ENCODE data around the gene COL26A1.
"Not testable (repeated sequence)": the region's sequence is repeated elsewhere in the genome, so short reads cannot be mapped to it uniquely, and the experiment has no call there.

COL26A1 gene

DNA sequence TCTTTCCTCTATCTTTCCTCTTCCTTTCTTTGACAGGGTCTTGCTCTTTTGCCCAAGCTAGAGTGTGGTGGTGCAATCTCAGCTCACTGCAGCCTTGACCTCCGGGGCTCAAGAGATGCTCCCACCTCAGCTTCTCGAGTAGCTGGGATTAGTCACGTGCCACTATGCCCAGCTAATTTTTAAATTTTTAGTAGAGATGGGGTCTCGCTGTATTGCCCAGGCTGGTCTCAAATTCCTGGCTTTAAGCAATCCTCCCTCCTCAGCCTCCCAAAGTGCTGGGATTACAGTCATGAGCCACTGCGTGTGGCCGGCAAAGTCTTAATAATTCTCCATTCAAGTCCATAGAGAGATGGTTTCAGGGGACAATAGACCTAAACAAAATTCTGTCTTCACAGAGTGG, 40.2 kb downstream of the COL26A1 start:
- DNase-seq (ENCODE audit: low read depth), result no peak

- no peak for DNase-seq (ENCODE audit: low read depth)
Observed at GRCh38 chr7:101405474-101406067, 42.9 kb downstream of the COL26A1 start.

DNA sequence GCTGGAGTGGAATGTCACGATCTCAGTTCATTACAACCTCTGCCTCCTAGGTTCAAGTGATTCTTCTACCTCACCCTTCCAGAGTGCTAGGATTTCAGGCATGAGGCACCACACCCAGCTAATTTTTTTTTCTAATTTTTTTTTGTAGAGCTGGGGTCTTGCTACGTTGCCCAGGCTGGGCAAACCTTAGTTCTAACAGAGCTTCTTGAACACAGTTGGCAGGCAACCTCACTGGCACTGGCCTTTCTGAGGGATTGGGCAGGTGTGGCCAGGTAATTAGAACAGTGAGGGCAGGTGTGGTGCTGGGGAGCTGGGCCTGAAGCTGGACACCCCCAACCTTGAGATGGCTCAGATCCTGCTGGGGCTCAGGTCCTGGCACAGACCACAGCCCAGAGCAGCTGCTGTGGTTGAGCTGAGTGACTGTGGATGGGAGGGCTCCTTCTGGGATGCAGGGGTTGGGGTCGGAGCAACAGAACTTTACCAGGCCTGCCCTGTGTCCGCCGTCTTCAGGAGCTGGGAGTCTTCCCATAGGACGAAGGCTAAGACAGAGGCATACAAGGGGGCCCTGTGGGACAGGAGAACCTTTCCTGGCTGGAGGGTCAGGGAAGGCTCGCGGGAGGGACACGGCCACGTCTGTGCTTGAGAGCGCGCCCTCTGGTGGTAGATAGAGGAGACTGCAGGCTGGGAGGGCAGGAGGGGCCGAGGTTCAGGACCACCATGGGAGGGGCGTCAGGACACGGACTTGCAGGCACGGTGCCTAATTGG, 48.2 kb downstream of the COL26A1 start:
- no peak for DNase-seq (ENCODE audit: low read depth)

DNA sequence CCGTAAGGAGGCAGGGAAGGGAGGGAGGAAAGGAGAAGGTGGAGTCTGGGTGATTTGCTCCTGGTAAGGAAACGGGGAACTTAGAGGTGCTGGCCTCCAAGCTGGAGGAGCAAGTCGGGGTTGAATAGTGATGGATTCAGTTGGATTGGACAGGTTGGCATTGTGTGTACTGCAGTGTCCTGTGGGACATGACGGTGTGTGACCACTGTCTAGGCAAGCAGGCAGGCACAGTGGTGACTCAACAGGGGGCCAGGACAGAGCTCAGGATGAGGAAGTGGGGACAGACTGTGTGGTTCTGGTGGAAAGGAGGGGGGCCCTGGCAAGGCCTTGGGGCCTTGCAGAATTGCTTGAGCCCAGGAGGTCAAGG, 48.8 kb downstream of the COL26A1 start:
- DNase-seq (ENCODE audit: low read depth), result no peak

- no peak for DNase-seq (ENCODE audit: low read depth)
Observed at GRCh38 chr7:101412976-101413375, 50.3 kb downstream of the COL26A1 start.

DNA sequence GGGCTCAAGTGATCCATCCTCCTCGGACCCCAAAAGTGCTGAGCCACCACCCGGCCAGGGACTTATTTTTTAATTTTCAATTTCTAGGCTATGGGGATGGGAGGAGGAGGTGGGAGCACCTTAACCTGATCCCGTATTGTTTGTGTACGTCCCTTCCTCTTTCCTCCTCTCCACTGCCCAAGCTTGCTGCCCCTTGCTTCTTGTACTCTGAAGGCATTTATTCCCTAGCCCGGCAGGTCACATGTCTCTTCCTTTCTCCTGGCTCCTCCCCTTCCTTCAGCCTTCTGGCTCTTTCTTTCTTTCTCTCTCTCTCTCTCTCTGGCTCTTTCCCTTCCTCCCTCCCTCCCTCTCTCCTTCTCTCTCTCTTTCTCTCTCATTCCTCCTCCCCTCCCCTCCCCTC, 56.0 kb downstream of the COL26A1 start:
- DNase-seq (ENCODE audit: low read depth), result no peak

DNA sequence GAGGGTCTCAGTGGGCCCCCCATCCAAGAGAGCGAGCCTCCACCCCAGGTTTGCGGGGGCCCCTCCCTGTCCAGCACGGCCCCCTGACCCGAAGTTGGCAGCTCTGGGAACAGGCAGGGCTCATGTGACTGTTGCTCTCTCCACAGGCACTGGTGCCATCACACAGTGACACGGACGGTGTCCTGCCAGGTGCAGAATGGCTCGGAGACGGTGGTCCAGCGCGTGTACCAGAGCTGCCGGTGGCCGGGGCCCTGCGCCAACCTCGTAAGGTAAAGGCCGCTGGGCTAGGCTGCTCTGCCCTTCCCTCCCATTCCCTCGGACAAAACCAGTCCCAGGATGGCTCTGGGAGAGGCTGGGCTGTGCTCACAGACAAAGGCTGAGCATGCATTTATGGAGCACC, 57.2 kb downstream of the COL26A1 start:
- DNase-seq (ENCODE audit: low read depth), result no peak

- DNase-seq (ENCODE audit: low read depth), result no peak
Observed at GRCh38 chr7:101420436-101420835, 57.8 kb downstream of the COL26A1 start.

DNA sequence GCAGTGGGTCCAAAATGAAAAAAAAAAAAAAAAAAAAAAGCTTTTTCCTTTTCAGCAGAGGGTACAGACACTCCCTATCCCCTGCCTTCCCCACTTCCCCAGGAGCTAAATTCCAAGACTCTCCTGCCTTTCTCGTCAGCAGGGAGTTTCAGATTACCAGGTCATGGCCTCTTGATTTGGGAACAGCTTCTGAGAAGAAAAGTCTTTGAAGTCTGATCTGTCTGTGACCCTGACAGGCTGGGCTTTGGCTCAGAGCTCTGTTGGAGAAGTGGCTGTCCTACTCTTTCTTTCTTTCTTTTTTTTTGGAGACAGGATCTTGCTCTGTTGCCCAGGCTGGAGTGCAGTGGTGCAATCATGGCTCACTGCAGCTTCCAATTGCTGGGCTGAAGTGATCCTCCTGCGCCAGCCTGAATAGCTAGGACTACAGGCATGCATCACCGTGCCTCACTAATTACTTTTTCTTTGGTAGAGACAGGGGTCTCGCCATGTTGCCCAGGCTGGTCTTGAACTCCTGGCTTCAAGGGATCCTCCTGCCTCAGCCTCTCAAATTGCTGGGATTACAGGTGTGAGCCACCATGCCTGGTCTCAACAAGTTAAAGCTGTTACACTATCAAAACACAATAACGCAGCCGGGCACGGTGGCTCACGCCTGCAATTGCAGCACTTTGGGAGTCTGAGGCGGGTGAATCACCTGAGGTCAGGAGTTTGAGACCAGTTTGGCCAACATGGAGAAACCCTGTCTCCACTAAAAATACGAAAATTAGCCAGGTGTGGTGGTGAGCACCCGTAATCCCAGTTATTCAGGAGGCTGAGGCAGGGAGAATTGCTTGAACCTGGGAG, 59.9 kb downstream of the COL26A1 start:
- DNase-seq (ENCODE audit: low read depth), result no peak

GRCh38 chr7:101426303-101427011, 63.8 kb downstream of the COL26A1 start:
- DNase-seq (ENCODE audit: low read depth), result no peak

- DNase-seq (ENCODE audit: low read depth), result no peak
Observed at GRCh38 chr7:101428093-101428866, 65.6 kb downstream of the COL26A1 start.

DNA sequence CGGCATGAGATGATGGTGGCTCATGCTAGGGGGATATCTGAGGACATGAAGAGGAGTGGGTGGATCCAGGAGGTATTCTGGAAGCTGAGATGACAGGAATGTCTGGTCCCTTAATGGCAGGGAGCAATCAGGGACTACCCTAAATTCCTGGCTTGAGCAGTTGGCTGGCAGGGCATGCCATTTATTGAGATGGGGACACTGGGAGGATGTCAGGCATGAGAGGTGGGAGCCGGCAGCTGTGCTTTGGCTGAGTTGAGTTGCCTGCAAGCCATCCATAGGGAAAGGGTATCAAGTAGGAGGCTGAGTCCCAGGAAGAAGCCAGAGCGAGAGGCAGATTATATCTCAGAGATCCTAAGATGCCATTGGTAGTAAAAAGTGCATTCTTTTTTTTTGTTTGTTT, 69.6 kb downstream of the COL26A1 start:
- DNase-seq (ENCODE audit: low read depth), result no peak

DNA sequence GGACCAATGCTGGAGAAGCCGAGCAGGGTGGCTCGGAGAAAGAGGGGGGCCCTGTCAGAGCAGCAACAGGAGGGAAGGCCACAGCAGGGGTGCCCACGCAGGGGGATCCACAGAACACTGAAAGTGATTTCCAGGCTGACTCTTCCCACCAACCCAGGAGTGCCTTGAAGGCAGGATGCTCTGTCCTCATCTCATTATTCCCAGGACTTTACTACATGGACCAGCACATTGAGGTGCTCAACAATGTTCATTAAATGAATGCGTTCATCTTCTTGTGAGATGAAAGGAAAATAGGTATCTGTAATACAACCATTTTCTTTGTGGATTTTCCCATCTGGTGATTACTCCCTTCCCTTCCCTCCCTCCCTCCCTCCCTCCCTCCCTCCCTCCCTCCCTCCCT, 71.0 kb downstream of the COL26A1 start:
- no peak for DNase-seq (ENCODE audit: low read depth)

DNA sequence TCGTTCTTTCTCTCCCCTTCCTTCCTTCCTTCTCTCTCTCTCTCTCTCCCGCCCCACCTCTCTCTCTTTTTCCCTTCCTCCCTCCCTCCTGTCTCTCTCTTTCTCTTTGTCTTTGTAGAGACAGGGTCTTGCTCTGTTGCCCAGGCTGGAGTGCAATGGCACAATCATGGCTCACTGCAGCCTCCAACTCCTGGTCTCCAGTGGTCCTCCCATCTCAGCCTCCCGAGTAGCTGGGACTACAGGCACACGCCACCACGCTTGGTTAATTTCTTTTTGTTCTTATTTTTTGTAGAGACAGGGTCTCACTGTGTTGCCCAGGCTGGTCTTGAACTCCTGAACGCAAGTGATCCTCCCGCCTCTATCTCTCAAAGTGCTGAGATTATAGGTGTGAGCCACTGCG, 71.5 kb downstream of the COL26A1 start:
- DNase-seq (ENCODE audit: low read depth), result not testable (repeated sequence)

DNA sequence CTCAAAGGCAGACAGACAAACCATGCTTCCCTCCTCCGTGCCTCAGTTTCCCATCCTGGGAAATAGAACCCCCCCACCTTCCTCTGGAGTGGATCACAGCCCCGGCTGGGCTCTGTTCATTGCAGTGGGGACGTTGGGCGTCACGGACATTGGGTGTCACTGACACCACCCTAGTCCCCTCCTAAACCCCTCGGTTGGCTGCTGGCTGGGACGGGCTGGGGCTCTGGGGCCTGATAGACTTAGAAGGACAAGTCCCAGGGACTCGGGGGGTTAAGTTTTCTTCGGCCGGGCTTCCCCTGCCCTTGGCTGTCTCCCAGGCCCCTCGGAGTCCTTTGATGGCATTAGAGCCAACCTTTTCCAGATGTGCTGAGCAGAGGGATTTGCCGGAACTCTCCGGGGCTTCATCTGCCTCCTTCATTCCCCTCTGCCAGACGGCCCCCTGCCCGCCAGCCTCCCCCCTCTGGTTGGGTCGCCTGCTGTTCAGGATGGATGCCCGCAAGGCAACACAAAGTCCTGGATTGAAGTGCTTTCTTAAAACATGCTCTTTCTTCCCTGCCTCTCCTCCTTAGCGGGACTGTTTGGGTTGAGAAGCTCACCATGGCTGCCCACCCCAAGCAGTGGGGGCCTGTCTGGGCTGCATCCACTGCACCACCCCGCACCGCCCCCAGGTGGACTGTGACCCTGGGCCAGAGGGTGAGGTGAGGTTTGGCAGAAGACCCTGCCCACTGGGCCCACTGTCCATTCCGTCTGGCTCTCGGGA, 73.0 kb downstream of the COL26A1 start:
- no peak for DNase-seq (ENCODE audit: low read depth)

- no peak for DNase-seq (ENCODE audit: low read depth)
Observed at GRCh38 chr7:101436221-101436735, 73.6 kb downstream of the COL26A1 start.

DNA sequence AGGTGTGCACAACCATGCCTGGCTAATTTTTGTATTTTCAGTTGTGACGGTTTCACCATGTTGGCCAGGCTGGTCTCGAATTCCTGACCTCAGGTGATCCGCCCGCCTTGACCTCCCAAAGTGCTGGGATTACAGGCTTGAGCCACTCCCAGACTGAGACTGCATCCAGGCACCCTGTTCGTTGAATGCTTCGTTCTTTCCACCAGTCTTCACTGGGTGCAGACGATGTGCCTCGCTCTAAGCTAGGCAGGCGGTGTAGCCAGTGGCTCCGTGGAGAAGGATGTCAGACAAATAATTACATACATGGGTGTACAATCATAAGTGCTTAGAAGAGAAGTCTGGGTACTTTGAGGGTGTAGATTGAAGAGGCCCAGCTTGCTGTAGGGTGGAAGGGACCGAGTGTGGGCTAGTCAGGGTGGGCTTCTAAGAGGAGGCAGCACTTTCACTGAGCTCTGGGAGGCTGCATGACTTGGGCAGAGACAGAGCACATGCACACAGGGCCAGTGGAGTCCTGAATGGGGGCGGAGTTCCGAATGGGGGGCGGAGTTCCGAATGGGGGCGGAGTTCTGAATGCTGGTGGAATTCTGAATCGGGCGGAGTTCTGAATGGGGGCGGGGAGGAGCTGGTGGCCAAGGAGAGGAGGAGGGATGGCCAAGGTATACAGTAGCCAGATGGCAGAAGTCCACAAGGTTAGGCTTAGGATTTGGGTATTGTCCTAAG, 74.3 kb downstream of the COL26A1 start:
- DNase-seq (ENCODE audit: low read depth), result no peak

DNA sequence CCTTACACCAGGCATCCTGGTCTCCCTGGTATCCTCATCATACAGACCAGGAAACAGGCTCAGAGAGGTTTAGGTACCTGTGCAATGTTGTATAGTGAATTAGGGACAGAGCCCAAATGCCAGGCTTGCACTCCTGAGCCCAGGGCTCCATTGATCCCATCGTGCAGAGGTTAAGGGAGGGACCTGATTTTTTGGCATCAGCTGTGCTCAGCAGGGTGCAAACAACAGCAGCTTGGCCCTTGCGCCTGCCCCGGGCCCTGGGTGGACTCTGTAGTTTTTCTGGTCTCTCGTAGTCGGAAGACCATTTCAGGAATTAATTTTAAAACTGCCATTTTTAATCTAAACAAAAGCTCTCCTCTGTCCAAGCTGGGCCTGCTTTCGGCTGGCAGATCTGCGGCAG, 79.2 kb downstream of the COL26A1 start:
- no peak for DNase-seq (ENCODE audit: low read depth)

DNA sequence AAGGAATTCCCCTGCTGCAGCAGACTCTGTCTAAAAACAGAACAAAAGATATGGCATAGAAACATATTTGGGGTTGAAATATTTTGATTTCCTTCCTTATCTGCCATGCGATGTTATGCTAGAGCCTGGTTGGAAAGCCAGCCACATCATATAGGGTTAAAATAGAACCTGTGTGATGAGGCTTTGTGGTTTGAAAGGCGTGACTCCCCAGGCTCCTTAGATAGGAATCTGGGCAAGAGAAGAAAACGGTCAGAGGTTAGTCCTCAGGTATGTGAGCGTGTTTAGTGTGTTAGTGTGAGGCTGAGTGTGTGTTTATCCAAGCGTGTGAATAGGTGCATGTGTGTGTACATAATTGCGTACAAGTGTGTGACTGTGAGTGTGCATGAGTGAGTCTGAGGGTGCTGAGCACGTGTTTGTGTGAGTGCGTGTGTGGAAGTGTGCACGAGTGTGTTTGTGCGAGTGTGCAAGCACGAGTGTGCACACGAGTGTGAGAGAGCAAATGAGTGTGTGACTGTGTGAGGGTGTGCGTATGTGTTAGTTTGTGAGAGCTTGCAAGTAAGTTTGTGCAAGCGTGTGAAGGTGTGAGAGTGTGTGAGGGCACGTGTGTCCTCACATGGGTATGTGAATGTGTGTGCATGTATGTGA, 79.9 kb downstream of the COL26A1 start:
- DNase-seq (ENCODE audit: low read depth), result no peak

GRCh38 chr7:101450064-101450463, 87.4 kb downstream of the COL26A1 start:
- DNase-seq (ENCODE audit: low read depth), result no peak

All from HS-27A (cell line).